Measurements from ENCODE around the gene ICAM5. TPM values are rescaled to one million over a fixed set of nuclear protein-coding genes. Genes with fewer than 3 reads are reported as not detected.

Gene ICAM5
- total RNA-seq, 1 donor from 2014 or later = 3.8 TPM

DNA sequence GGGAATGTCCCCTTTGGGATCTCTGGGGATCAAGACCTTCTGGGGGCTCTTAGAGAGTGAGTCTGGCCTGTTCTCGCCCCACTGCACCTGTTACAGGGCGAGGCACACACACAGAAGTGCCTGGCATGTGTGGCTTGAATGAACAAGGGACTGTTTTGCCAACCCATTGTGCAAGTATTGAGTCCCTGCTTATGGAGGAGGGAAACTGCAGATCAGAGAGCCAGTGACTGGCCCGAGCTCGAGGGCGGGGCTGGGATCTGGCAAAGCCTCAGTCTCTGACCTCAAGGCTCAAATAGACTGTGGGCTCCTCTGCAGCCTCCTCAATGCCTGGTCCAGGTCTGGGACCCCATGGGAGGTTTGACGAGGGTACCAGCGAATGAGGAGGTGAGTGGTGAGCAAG lies 38.0 kb downstream of the ICAM5 start:
- H3K27me3 Mint-ChIP-seq = no peaks in the 10 kb centered on the region
- TF ChIP-seq CTCF (conservative IDR thresholded peaks at IDR 0.05) = no peak
- H3K27ac Mint-ChIP-seq = no peak overlapping the region
- no peak overlapping the region for H3K4me3 Mint-ChIP-seq
- no peaks in the 10 kb centered on the region for H3K9me3 Mint-ChIP-seq
- H3K4me1 Mint-ChIP-seq (ENCODE audit: unreplicated experiment) = peaks cover 6% of the 10 kb centered on the region
- H3K36me3 Mint-ChIP-seq = peaks cover 4% of the 10 kb centered on the region
- no peak for DNase-seq (ENCODE audit: extremely low spot score, unreplicated experiment)

DNA sequence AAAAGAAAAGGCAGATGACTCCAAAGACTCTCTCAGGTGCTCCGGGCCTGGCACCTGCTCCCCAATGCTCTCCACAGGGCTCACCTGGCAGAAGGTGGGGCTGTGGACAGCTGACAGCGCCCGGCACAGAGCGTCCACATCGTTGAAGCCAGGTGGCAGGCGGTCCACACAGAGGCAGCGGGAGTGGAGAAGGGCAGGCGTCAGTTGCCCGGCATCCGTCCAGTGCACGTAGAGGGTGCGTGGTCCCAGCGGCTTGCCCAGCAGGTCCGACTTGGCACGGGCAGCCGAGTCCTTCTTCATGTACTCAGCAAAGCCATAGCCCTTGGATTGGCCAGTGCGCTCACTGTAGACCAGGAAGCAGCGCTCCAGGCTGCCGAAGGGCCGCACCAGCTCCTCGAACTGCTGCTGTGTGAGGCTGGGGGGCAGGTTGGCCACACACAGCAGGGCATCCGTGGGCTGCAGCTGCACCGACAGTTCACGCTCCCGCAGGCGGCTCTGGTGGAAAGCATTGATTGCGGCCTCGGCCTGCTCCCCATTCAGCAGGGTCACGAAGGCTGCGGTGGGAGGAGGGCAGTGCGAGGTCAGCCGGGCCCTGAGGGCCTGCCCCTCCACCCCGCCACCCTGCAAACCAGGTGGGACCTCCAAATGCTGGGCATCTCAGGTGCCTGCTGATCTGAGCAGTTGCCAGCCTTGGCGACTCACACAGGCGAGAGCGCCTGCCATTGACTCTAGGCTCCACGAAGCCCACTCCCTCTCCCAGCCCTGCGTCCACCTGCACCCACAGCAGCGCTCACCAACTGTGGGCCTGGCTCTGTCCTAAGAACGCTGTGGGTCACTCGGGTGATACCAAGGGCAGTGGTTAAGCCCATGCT lies 39.0 kb downstream of the ICAM5 start:
- no peak for TF ChIP-seq CTCF (conservative IDR thresholded peaks at IDR 0.05)
- H3K36me3 Mint-ChIP-seq = peaks cover 4% of the 10 kb centered on the region
- no peak for DNase-seq (ENCODE audit: extremely low spot score, unreplicated experiment)
- H3K27me3 Mint-ChIP-seq = no peaks in the 10 kb centered on the region
- H3K4me1 Mint-ChIP-seq (ENCODE audit: unreplicated experiment) = peaks cover 9% of the 10 kb centered on the region
- no peaks in the 10 kb centered on the region for H3K9me3 Mint-ChIP-seq
- H3K27ac Mint-ChIP-seq = no peak overlapping the region
- H3K4me3 Mint-ChIP-seq = no peak overlapping the region

DNA sequence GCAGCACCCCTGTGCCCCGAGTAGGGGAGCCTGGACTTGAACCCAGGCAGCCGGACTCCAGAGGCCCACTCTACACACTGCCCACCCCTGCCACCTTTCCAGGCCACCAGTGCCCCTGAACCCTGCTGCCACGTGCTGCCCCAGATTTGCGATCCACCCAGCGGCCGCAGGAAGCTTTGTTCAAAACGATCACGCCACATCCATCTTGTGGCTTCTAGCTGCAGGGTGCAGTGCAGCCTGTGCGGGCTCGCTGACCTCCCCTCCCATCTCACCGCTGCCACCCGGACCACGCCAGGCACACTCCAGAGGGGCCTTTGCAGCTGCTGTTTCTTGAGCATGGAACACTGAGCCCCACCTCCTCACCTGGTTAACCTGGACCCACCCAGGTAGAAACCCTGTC lies 39.8 kb downstream of the ICAM5 start:
- Mint-ChIP-seq H3K36me3 (peaks cover 4% of the 10 kb centered on the region), H3K4me3 (no peak overlapping the region), H3K27me3 (no peaks in the 10 kb centered on the region), H3K9me3 (no peaks in the 10 kb centered on the region), H3K4me1 (ENCODE audit: unreplicated experiment) (peaks cover 13% of the 10 kb centered on the region), H3K27ac (no peak overlapping the region)
- DNase-seq (ENCODE audit: extremely low spot score, unreplicated experiment) = no peak
- TF ChIP-seq CTCF (conservative IDR thresholded peaks at IDR 0.05) = no peak

- no peaks in the 10 kb centered on the region for H3K27me3 Mint-ChIP-seq
- H3K9me3 Mint-ChIP-seq = no peaks in the 10 kb centered on the region
- peaks cover 4% of the 10 kb centered on the region for H3K36me3 Mint-ChIP-seq
- peaks cover 13% of the 10 kb centered on the region for H3K4me1 Mint-ChIP-seq (ENCODE audit: unreplicated experiment)
- TF ChIP-seq CTCF (conservative IDR thresholded peaks at IDR 0.05) = peak; percentile 25
- H3K27ac Mint-ChIP-seq = peak overlapping the region; percentile 88
- no peak for DNase-seq (ENCODE audit: extremely low spot score, unreplicated experiment)
- H3K4me3 Mint-ChIP-seq = peak overlapping the region; percentile 97
Measured at GRCh38 chr19:10332158-10332964, 42.6 kb downstream of the ICAM5 start.

DNA sequence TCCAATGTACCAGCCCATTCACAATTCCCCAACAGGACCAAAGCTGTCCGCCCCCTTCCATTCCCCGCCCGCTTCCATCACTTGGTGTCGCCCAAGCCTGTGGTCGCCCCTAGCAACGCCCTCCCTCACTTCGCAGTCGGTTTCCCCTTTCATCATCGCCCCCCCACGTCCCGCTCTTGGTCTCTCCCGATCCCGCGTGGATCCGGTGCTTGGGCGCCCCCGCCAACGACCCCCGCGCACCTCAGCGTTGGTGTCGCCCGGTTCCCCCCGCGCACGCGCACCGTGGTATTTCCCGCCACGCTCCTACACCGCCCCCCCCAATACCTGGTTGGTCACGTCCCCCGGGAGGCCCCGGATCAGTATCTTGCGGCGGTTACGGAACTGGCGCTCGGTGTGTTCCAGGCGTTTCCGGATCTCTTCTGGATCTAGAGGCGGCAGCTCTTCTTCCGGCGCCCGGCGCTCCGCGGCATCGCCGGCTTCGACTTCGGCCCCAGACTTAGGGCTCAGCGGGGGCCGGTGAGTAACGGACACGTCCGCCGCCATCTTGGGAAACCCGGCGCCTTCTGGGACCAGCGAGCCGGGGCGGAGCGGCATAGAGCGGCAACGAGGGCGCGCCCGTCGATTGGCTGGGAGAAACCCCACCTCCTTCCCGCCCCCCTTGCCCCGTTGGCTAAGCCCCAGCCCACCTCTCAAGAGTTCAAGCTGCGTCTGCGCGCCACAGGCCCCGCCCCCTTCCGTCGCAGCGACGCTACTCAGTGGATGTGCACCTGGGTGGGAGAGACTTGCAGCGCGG lies 43.4 kb downstream of the ICAM5 start, which contains the start of gene RAVER1:
TSS of gene RAVER1 (minus strand) at position 565 of the 793 bp plus-strand sequence. CDS start at position 543, 22 bp downstream.
- DNase-seq (ENCODE audit: extremely low spot score, unreplicated experiment) = peak; percentile 98
- Mint-ChIP-seq H3K27me3 (no peaks in the 10 kb centered on the region), H3K4me3 (peak within 1 kb of the TSS; percentile 97), H3K9me3 (no peaks in the 10 kb centered on the region), H3K4me1 (ENCODE audit: unreplicated experiment) (peaks cover 13% of the 10 kb centered on the region), H3K36me3 (peaks cover 4% of the 10 kb centered on the region), H3K27ac (peak within 1 kb of the TSS; percentile 88)
- TF ChIP-seq CTCF (conservative IDR thresholded peaks at IDR 0.05) = peak; percentile 6
